ENCODE data around the gene NCOA6. TPM values are rescaled to one million over a fixed set of nuclear protein-coding genes. Genes with fewer than 3 reads are reported as not detected.
A peak's percentile ranks its signal among the peaks of the same experiment; 100 is the strongest.

NCOA6 gene
- total RNA-seq, 4 donors from 2014 or later: 34.8 to 81.8 (median 44.2) TPM

- TF ChIP-seq CTCF (IDR thresholded peaks at IDR 0.05): no peak
- TF ChIP-seq EP300 (IDR thresholded peaks at IDR 0.05; ENCODE audit: low read depth): no peak
- no peak for TF ChIP-seq POLR2A (IDR thresholded peaks at IDR 0.05)
- TF ChIP-seq POLR2AphosphoS5 (IDR thresholded peaks at IDR 0.05): no peak
- intact Hi-C loops (cut with DNase I; ENCODE audit: low total_unique reads) (loop anchor here (5.0 kb wide), 1 partner anchor 1813 kb away; no protein-coding TSS in a partner anchor), in situ Hi-C loops (cut with MboI; ENCODE audit: low pct_ligation_motif_present in 1 of 4, low pct_unique_long_range_greater_than_20kb in 1 of 4, low sequenced_read_pairs in 3 of 4) (no loop called here)
- Histone ChIP-seq H3K9me3 (no peaks in the 10 kb centered on the region), H3K27ac (no peak overlapping the region), H3K4me3 (no peak overlapping the region), H3K27me3 (no peaks in the 10 kb centered on the region), H3K36me3 (no peaks in the 10 kb centered on the region), H3K4me1 (peaks cover 0 to 2% (median 0%) of the 10 kb centered on the region in 4 donors)
- DNase-seq: no peak
- WGBS, 2 donors (ENCODE audit: low coverage in 1 of 2): 83% methylated on average over 2 of the region's 2 CpGs; no CpG with 5 or more reads in 1 of the 2 donors
These were observed 136.0 kb downstream of the NCOA6 start for GRCh38 chr20:34689486-34689885.

- TF ChIP-seq CTCF (IDR thresholded peaks at IDR 0.05): no peak
- TF ChIP-seq POLR2AphosphoS5 (IDR thresholded peaks at IDR 0.05): no peak
- TF ChIP-seq POLR2A (IDR thresholded peaks at IDR 0.05): no peak
- TF ChIP-seq EP300 (IDR thresholded peaks at IDR 0.05; ENCODE audit: low read depth): no peak
- in situ Hi-C loops (cut with MboI; ENCODE audit: low pct_ligation_motif_present in 1 of 4, low pct_unique_long_range_greater_than_20kb in 1 of 4, low sequenced_read_pairs in 3 of 4) (no loop called here), intact Hi-C loops (cut with DNase I; ENCODE audit: low total_unique reads) (no loop called here)
- Histone ChIP-seq H3K27me3 (no peaks in the 10 kb centered on the region), H3K9me3 (no peaks in the 10 kb centered on the region), H3K4me3 (no peak overlapping the region), H3K27ac (no peak overlapping the region), H3K4me1 (peaks cover 0 to 6% (median 0%) of the 10 kb centered on the region in 4 donors), H3K36me3 (no peaks in the 10 kb centered on the region)
- 80 to 92% methylated on average over 2 to 3 of the region's 3 CpGs for WGBS, 2 donors (ENCODE audit: low coverage in 1 of 2)
- DNase-seq: no peak
These were observed 141.8 kb downstream of the NCOA6 start for GRCh38 chr20:34683667-34684066.

- TF ChIP-seq POLR2A (IDR thresholded peaks at IDR 0.05) (no peak), CTCF (IDR thresholded peaks at IDR 0.05) (no peak), EP300 (IDR thresholded peaks at IDR 0.05; ENCODE audit: low read depth) (no peak), POLR2AphosphoS5 (IDR thresholded peaks at IDR 0.05) (no peak)
- intact Hi-C loops (cut with DNase I; ENCODE audit: low total_unique reads) (no loop called here), in situ Hi-C loops (cut with MboI; ENCODE audit: low pct_ligation_motif_present in 1 of 4, low pct_unique_long_range_greater_than_20kb in 1 of 4, low sequenced_read_pairs in 3 of 4) (no loop called here)
- H3K4me1 ChIP-seq: peaks cover 4 to 19% (median 11%) of the 10 kb centered on the region in 4 donors
- H3K27me3 ChIP-seq: no peaks in the 10 kb centered on the region
- H3K4me3 ChIP-seq: no peak overlapping the region
- H3K27ac ChIP-seq: no peak overlapping the region
- H3K9me3 ChIP-seq: no peaks in the 10 kb centered on the region
- DNase-seq: no peak
- no peaks in the 10 kb centered on the region for H3K36me3 ChIP-seq
These were observed 144.8 kb downstream of the NCOA6 start for GRCh38 chr20:34680586-34681175.

GRCh38 chr20:34676642-34677373 is 148.6 kb downstream of the NCOA6 start, which contains the start of gene PIGU:
Gene PIGU, minus strand, starts transcription at chr20:34677092. Its CDS starts 7 bp downstream, at chr20:34677085.
- in situ Hi-C loops (cut with MboI; ENCODE audit: low pct_ligation_motif_present in 1 of 4, low pct_unique_long_range_greater_than_20kb in 1 of 4, low sequenced_read_pairs in 3 of 4) (no loop called here), intact Hi-C loops (cut with DNase I; ENCODE audit: low total_unique reads) (loop anchor here (1.0 kb wide), 1 partner anchor 17 kb away; no protein-coding TSS in a partner anchor)
- peaks cover 5 to 22% (median 14%) of the 10 kb centered on the region in 4 donors for H3K4me1 ChIP-seq
- no peaks in the 10 kb centered on the region for H3K27me3 ChIP-seq
- TF ChIP-seq POLR2AphosphoS5 (IDR thresholded peaks at IDR 0.05) (peak; percentile 76 to 90 (median 87)), EP300 (IDR thresholded peaks at IDR 0.05; ENCODE audit: low read depth) (no peak), CTCF (IDR thresholded peaks at IDR 0.05) (peak in 2 of 5 experiments; percentile 20 to 45), POLR2A (IDR thresholded peaks at IDR 0.05) (peak; percentile 70)
- peak; percentile 97 for DNase-seq
- peak within 1 kb of the TSS; percentile 56 to 90 (median 74) for H3K4me3 ChIP-seq
- H3K36me3 ChIP-seq: no peaks in the 10 kb centered on the region
- 1% methylated on average over 13 to 38 of the region's 64 CpGs for WGBS, 2 donors (ENCODE audit: low coverage in 1 of 2)
- peak within 1 kb of the TSS; percentile 77 to 92 (median 84) for H3K27ac ChIP-seq
- H3K9me3 ChIP-seq: no peaks in the 10 kb centered on the region

All from transverse colon (tissue), 4 donors.